ENCODE measurements around the gene HMX1. TPM values are rescaled to one million over a fixed set of nuclear protein-coding genes. Genes with fewer than 3 reads are reported as not detected.

The HMX1 gene
- total RNA-seq, 6 experiments from 2014 or later = not detected

- Histone ChIP-seq H3K36me3 (no peaks in the 10 kb centered on the region), H3K9me3 (no peaks in the 10 kb centered on the region), H3K4me3 (no peak overlapping the region), H3K4me1 (no peaks in the 10 kb centered on the region), H3K27me3 (no peaks in the 10 kb centered on the region), H3K27ac (no peak overlapping the region)
- TF ChIP-seq POLR2A (IDR thresholded peaks at IDR 0.05) = no peak
- TF ChIP-seq, protein P1, sequence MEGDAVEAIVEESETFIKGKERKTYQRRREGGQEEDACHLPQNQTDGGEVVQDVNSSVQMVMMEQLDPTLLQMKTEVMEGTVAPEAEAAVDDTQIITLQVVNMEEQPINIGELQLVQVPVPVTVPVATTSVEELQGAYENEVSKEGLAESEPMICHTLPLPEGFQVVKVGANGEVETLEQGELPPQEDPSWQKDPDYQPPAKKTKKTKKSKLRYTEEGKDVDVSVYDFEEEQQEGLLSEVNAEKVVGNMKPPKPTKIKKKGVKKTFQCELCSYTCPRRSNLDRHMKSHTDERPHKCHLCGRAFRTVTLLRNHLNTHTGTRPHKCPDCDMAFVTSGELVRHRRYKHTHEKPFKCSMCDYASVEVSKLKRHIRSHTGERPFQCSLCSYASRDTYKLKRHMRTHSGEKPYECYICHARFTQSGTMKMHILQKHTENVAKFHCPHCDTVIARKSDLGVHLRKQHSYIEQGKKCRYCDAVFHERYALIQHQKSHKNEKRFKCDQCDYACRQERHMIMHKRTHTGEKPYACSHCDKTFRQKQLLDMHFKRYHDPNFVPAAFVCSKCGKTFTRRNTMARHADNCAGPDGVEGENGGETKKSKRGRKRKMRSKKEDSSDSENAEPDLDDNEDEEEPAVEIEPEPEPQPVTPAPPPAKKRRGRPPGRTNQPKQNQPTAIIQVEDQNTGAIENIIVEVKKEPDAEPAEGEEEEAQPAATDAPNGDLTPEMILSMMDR (IDR thresholded peaks at IDR 0.05) = no peak
- WGBS (ENCODE audit: insufficient coverage, low coverage, low lambda C conversion rate, missing lambda C conversion rate) = 50% methylated on average over 3 of the region's 27 CpGs
- peak in 2 of 3 donors; percentile 24 to 37 for DNase-seq
- ATAC-seq = no peak
- intact Hi-C loops (cut with DNase I) = loop anchor here (10.0 kb wide), 1 partner anchor 311 kb away; no protein-coding TSS in a partner anchor
Observed at GRCh38 chr4:8915201-8916200, 43.9 kb upstream of the HMX1 start.

DNA sequence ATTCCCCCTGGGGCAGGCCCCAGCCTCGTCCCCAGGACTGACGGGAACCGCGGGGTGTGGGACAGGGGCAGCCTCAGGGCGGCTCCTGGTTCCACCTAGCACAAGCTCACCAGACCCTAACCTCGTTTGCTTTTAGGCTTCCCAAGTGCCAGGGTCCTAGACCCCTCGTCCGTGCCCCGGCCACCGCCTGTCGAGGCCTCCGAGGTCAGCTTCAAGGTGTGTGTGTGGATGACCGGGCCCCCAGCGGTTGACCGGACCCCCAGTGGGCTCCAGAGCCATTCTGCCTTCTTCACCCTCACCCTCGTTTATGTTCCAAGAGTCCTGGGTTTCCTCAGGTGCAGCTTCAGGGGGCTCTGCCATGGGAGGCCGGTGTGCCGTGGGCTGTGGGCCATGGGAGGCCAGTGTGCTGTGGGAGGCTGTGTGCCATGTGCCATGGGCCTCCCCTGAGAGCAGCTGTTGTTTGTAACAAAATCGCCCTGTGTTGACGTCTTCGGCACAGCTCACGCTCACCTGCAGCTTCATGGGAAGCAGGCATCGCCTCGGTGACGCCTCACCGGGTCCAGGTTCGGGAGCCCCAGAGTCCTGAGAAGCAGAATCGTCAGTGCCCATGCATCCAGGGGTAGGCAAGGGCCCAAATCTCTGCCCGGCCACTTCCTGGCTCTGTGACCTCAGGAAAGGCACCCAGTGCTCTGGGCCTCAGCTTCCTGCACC, 43.0 kb upstream of the HMX1 start:
- peak in 2 of 3 donors; percentile 28 to 31 for DNase-seq
- intact Hi-C loops (cut with DNase I) = loop anchor here (10.0 kb wide), 1 partner anchor 310 kb away; no protein-coding TSS in a partner anchor
- H3K27me3 ChIP-seq = no peaks in the 10 kb centered on the region

DNA sequence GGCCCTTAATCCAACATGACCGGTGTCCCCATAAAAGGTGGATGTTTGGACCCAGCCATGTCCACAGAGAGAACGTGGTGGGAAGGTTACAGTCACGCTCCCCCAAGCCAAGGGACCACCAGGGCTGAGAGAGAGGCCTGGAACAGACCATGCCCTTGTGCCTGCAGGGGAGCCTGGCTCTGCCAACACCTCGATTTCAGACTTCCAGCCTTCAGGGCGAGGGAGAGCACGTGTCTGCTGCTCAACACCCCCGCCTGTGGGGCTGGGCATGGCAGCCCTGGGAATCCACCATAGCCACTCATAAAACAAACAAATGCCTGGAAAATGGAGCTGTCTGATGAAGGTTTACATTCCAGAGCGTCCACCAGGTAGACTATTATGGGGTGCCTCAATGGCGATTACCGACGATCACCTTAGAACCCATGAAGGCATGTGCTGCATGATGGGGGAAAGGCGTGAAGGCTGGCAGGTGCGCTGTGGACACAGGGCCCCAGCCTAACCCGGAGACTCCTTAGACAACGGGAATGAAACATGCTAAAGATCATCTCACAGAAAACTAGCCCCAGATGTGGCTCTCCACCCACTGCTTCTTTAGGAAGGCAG, 42.3 kb upstream of the HMX1 start:
- ATAC-seq (no peak), DNase-seq (peak in 1 of 3 donors; percentile 20)
- Histone ChIP-seq H3K4me1 (no peaks in the 10 kb centered on the region), H3K4me3 (no peak overlapping the region), H3K27me3 (no peaks in the 10 kb centered on the region), H3K27ac (no peak overlapping the region), H3K9me3 (no peaks in the 10 kb centered on the region), H3K36me3 (no peaks in the 10 kb centered on the region)
- intact Hi-C loops (cut with DNase I) = loop anchor here (10.0 kb wide), 1 partner anchor 309 kb away; no protein-coding TSS in a partner anchor
- WGBS (ENCODE audit: insufficient coverage, low coverage, low lambda C conversion rate, missing lambda C conversion rate) = 63% methylated on average over 2 of the region's 15 CpGs
- TF ChIP-seq, protein P1 (IDR thresholded peaks at IDR 0.05) = no peak
- no peak for TF ChIP-seq POLR2A (IDR thresholded peaks at IDR 0.05)

More for the DNA sequence above, 43.0 kb upstream of the HMX1 start:
- Histone ChIP-seq H3K4me3 (no peak overlapping the region), H3K36me3 (no peaks in the 10 kb centered on the region), H3K9me3 (no peaks in the 10 kb centered on the region), H3K27ac (no peak overlapping the region), H3K4me1 (no peaks in the 10 kb centered on the region)
- ATAC-seq = no peak
- TF ChIP-seq, protein P1 (IDR thresholded peaks at IDR 0.05) = no peak
- no peak for TF ChIP-seq POLR2A (IDR thresholded peaks at IDR 0.05)
- 73% methylated on average over 14 of the region's 29 CpGs for WGBS (ENCODE audit: insufficient coverage, low coverage, low lambda C conversion rate, missing lambda C conversion rate)

DNA sequence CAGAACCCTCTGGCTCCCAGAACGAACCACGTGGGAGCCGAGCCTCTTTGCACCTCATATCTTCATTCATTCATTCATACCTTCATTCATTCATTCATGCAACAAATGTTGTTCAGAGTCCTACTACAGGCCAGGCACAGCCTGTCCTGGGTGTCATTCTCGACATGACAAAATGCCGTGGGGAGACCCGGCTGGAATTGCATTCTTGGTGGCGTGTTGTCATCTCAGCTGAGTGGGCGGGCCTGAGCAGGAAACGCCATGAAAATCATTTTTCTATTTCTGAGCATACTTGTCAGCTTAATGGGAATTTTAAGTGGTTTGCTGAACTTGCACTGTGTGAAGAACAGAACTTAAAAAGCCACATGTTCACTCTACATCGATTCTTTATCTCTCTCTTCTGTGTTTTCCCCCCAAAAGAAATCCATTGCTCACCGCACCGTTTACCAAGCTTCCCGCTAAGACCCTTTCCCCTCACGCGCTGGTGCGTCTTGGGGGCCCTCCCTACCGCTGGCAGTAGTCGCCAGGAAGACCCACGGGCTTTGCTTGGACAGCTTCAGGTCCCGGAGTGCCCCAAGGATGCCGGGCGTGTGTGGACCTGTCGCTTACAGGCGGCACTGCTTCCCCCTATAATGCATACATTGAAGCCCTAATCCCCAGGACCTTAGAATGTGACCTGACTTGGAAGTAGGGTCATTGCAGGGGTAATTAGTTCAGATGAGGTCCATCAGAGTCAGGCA, 41.6 kb upstream of the HMX1 start:
- no peaks in the 10 kb centered on the region for H3K27me3 ChIP-seq
- DNase-seq (peak in 2 of 3 donors; percentile 18 to 42), ATAC-seq (no peak)
- no peak overlapping the region for H3K4me3 ChIP-seq
- no peak overlapping the region for H3K27ac ChIP-seq
- H3K36me3 ChIP-seq = no peaks in the 10 kb centered on the region
- no peaks in the 10 kb centered on the region for H3K9me3 ChIP-seq
- H3K4me1 ChIP-seq = no peaks in the 10 kb centered on the region
- no peak for TF ChIP-seq POLR2A (IDR thresholded peaks at IDR 0.05)
- TF ChIP-seq, protein P1 (IDR thresholded peaks at IDR 0.05) = no peak
- intact Hi-C loops (cut with DNase I) = loop anchor here (10.0 kb wide), 1 partner anchor 308 kb away; no protein-coding TSS in a partner anchor
- 53% methylated on average over 24 of the region's 24 CpGs for WGBS (ENCODE audit: insufficient coverage, low coverage, low lambda C conversion rate, missing lambda C conversion rate)
